Mesenchymal stem cell (in vitro differentiated cells and primary cell): Measurements from ENCODE around the gene RPSA.
A peak's percentile ranks its signal among the peaks of the same experiment; 100 is the strongest.

ENCODE experiments used
- DNase-seq: peaks from one replicate; pipeline ENCODE4 v3.0.0-alpha.2; 2013
- H2AFZ ChIP-seq: one replicate; pipeline ENCODE4 v1.6.1; 2013; ENCODE audit warnings: low read depth, mild to moderate bottlenecking, control low read depth, inconsistent platforms, low read length, moderate library complexity
- H2AK5ac ChIP-seq: 2 replicates; pipeline ENCODE4 v1.6.1; 2013; ENCODE audit warnings: low read length, moderate library complexity, mild to moderate bottlenecking, inconsistent platforms; ENCODE audit not compliant: severe bottlenecking
- H2BK120ac ChIP-seq: one replicate; pipeline ENCODE4 v1.6.1; 2013; ENCODE audit warnings: low read depth, mild to moderate bottlenecking, inconsistent platforms, low read length, moderate library complexity
- H2BK12ac ChIP-seq, 2 experiments: one replicate each; pipeline ENCODE4 v1.6.1; 2013; ENCODE audit warnings: inconsistent platforms in 2 of 2, low read length in 2 of 2, mild to moderate bottlenecking in 2 of 2, moderate library complexity in 2 of 2, control low read depth in 1 of 2
- H2BK15ac ChIP-seq: one replicate; pipeline ENCODE4 v1.6.1; 2013; ENCODE audit warnings: mild to moderate bottlenecking, low read depth, inconsistent platforms; ENCODE audit not compliant: poor library complexity, severe bottlenecking
- H2BK5ac ChIP-seq: 2 replicates; pipeline ENCODE4 v1.6.1; 2013; ENCODE audit warnings: low read depth, mild to moderate bottlenecking, low read length, control low read depth, inconsistent platforms; ENCODE audit not compliant: poor library complexity, severe bottlenecking
- H3K14ac ChIP-seq, 2 experiments: one replicate each; pipeline ENCODE4 v1.6.1; 2013; ENCODE audit warnings: inconsistent platforms in 2 of 2, low read length in 2 of 2, control low read depth in 1 of 2, mild to moderate bottlenecking in 1 of 2, moderate library complexity in 1 of 2
- H3K18ac ChIP-seq, 2 experiments: one replicate each; pipeline ENCODE4 v1.6.1; 2013; ENCODE audit warnings: inconsistent platforms in 2 of 2, low read length in 2 of 2, control low read depth in 1 of 2, low read depth in 1 of 2, mild to moderate bottlenecking in 1 of 2
- H3K23ac ChIP-seq, 2 experiments: one replicate each; pipeline ENCODE4 v1.6.1; 2013; ENCODE audit warnings: inconsistent platforms in 2 of 2, low read length in 2 of 2, mild to moderate bottlenecking in 2 of 2, moderate library complexity in 2 of 2, control low read depth in 1 of 2
- H3K27ac ChIP-seq: 2 replicates; pipeline ENCODE4 v1.5.1; 2013; ENCODE audit warnings: mild to moderate bottlenecking, moderate library complexity, low read length, control low read depth, inconsistent platforms; ENCODE audit not compliant: poor library complexity, severe bottlenecking
- H3K27me3 ChIP-seq, 2 experiments: 2 replicates each; pipeline versions ENCODE4 v1.6.1 to v1.7.0; 2013; ENCODE audit warnings: low read length in 2 of 2, mild to moderate bottlenecking in 2 of 2, moderate library complexity in 2 of 2, control low read depth in 1 of 2, inconsistent platforms in 1 of 2; ENCODE audit not compliant: control insufficient read depth in 1 of 2, insufficient read depth in 1 of 2
- H3K36me3 ChIP-seq, 2 experiments: 2 replicates each; pipeline versions ENCODE4 v1.6.1 to v1.7.0; 2013; ENCODE audit warnings: low read length in 2 of 2, control low read depth in 1 of 2, inconsistent platforms in 1 of 2, low read depth in 1 of 2, mild to moderate bottlenecking in 1 of 2; ENCODE audit not compliant: insufficient read depth in 2 of 2, control insufficient read depth in 1 of 2
- H3K4ac ChIP-seq, 2 experiments: one replicate each; pipeline ENCODE4 v1.6.1; 2013; ENCODE audit warnings: inconsistent platforms in 2 of 2, low read length in 2 of 2, mild to moderate bottlenecking in 2 of 2, moderate library complexity in 2 of 2, control low read depth in 1 of 2, low read depth in 1 of 2
- H3K4me1 ChIP-seq: 2 replicates; pipeline ENCODE4 v1.6.1; 2013; ENCODE audit warnings: low read depth, low read length, control low read depth; ENCODE audit not compliant: control insufficient read depth, insufficient read depth
- H3K4me2 ChIP-seq: 2 replicates; pipeline ENCODE4 v1.6.1; 2013; ENCODE audit warnings: low read length, mild to moderate bottlenecking, inconsistent platforms; ENCODE audit not compliant: poor library complexity, severe bottlenecking
- H3K4me3 ChIP-seq, 2 experiments: 2 replicates each; pipeline versions ENCODE4 v1.5.1 to v1.7.0; 2013; ENCODE audit warnings: low read length in 2 of 2, mild to moderate bottlenecking in 2 of 2, control low read depth in 1 of 2, low read depth in 1 of 2; ENCODE audit not compliant: insufficient read depth in 1 of 2
- H3K79me1 ChIP-seq: replicated peaks from 2 replicates; pipeline ENCODE4 v1.6.1; 2013; ENCODE audit warnings: mild to moderate bottlenecking, control low read depth, low read length, inconsistent platforms; ENCODE audit not compliant: poor library complexity, severe bottlenecking
- H3K9ac ChIP-seq: 2 replicates; pipeline ENCODE4 v1.7.0; 2013; ENCODE audit warnings: mild to moderate bottlenecking, low read length, moderate library complexity
- H3K9me3 ChIP-seq: 2 replicates; pipeline ENCODE4 v1.7.0; 2013; ENCODE audit warnings: mild to moderate bottlenecking, low read length; ENCODE audit not compliant: control insufficient read depth
- H4K8ac ChIP-seq: one replicate; pipeline ENCODE4 v1.6.1; 2013; ENCODE audit warnings: inconsistent platforms, mild to moderate bottlenecking, low read length, moderate library complexity
- H4K91ac ChIP-seq: one replicate; pipeline ENCODE4 v1.6.1; 2013; ENCODE audit warnings: mild to moderate bottlenecking, low read length, inconsistent platforms
- WGBS: methylation state at CpG from one replicate; pipeline ENCODE4 v1.1.7; 2013; ENCODE audit warnings: mixed read lengths; 5-methylcytosine and 5-hydroxymethylcytosine counted together

Gene RPSA

DNA sequence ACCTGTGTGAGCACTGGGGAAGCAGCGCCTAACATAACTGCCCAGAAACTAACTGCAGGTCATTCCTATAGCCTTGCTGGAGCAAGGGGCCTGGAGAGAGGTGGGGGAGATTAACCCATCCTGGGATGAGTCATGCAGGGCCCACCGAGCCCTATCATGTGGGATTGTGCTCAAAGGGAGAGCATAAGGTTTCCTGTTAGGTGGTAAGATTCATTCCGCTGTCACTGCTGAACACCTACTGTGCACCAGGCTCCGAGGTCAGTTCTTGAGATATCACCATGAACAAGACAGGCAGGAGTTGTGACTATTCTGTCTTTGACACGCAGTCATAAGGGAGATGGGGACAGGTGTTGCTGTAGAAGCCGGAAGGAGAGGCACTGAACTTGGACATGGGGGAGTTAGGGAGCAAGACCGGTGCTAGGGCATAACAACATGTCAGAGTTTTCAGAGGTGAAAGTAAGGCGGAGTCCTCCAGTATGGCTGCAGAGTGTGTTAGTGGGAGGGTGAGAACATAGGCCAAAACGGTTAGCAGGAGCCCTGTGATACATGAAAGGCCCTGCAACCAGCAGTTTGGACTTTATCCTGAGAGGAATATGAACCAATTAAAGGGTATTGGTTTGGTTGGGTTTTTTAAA is 20.9 kb upstream of the RPSA start:
- Histone ChIP-seq H3K36me3 (peaks cover 3 to 17% of the 10 kb centered on the region in 2 experiments), H4K8ac (no peak overlapping the region), H2BK15ac (no peak overlapping the region), H4K91ac (no peak overlapping the region), H3K27me3 (no peaks in the 10 kb centered on the region), H3K18ac (no peak overlapping the region), H3K9me3 (no peaks in the 10 kb centered on the region), H2BK120ac (no peak overlapping the region), H3K4me1 (peaks cover 13% of the 10 kb centered on the region), H3K14ac (no peak overlapping the region), H3K4me2 (no peak overlapping the region), H3K4ac (no peak overlapping the region), H3K23ac (peak overlapping the region in 1 of 2 experiments; percentile 41), H2AFZ (no peak overlapping the region), H3K27ac (no peak overlapping the region), H3K4me3 (no peak overlapping the region), H3K9ac (no peak overlapping the region), H2AK5ac (no peak overlapping the region), H3K79me1 (peaks cover 12% of the 10 kb centered on the region), H2BK12ac (no peak overlapping the region), H2BK5ac (no peak overlapping the region)
- peak; percentile 12 for DNase-seq
- 67% methylated on average over 9 of the region's 9 CpGs for WGBS

- WGBS = 79% methylated on average over 5 of the region's 5 CpGs
- Histone ChIP-seq H3K4me2 (no peak overlapping the region), H3K18ac (no peak overlapping the region), H4K8ac (no peak overlapping the region), H3K4ac (no peak overlapping the region), H4K91ac (no peak overlapping the region), H3K27ac (no peak overlapping the region), H3K4me3 (no peak overlapping the region), H2AFZ (no peak overlapping the region), H3K79me1 (peaks cover 18% of the 10 kb centered on the region), H3K9me3 (no peaks in the 10 kb centered on the region), H3K9ac (no peak overlapping the region), H3K36me3 (peaks cover 5 to 24% of the 10 kb centered on the region in 2 experiments), H3K14ac (no peak overlapping the region), H2BK15ac (no peak overlapping the region), H3K23ac (no peak overlapping the region), H2BK5ac (no peak overlapping the region), H2BK12ac (no peak overlapping the region), H3K4me1 (peaks cover 13% of the 10 kb centered on the region), H2AK5ac (no peak overlapping the region), H3K27me3 (no peaks in the 10 kb centered on the region), H2BK120ac (no peak overlapping the region)
- DNase-seq = no peak
Observed at GRCh38 chr3:39386318-39386717, 20.2 kb upstream of the RPSA start.

GRCh38 chr3:39387411-39387975 is 19.0 kb upstream of the RPSA start:
- Histone ChIP-seq H3K36me3 (peaks cover 11 to 35% of the 10 kb centered on the region in 2 experiments), H3K4me2 (no peak overlapping the region), H3K9me3 (no peaks in the 10 kb centered on the region), H2AK5ac (no peak overlapping the region), H2BK120ac (no peak overlapping the region), H2BK15ac (peak overlapping the region; percentile 62), H3K18ac (no peak overlapping the region), H3K23ac (no peak overlapping the region), H3K14ac (no peak overlapping the region), H3K4ac (no peak overlapping the region), H3K4me1 (peaks cover 13% of the 10 kb centered on the region), H2BK12ac (no peak overlapping the region), H4K91ac (no peak overlapping the region), H3K9ac (no peak overlapping the region), H3K27me3 (no peaks in the 10 kb centered on the region), H3K27ac (no peak overlapping the region), H4K8ac (no peak overlapping the region), H3K79me1 (peaks cover 24% of the 10 kb centered on the region), H3K4me3 (no peak overlapping the region), H2AFZ (no peak overlapping the region), H2BK5ac (no peak overlapping the region)
- no peak for DNase-seq
- WGBS = 98% methylated on average over 1 of the region's 1 CpG

GRCh38 chr3:39388153-39388552 is 18.4 kb upstream of the RPSA start:
- peaks cover 18 to 40% of the 10 kb centered on the region in 2 experiments for H3K36me3 ChIP-seq
- H2BK12ac ChIP-seq = no peak overlapping the region
- H2AFZ ChIP-seq = no peak overlapping the region
- no peak overlapping the region for H2BK15ac ChIP-seq
- no peak overlapping the region for H3K4me3 ChIP-seq
- DNase-seq = no peak
- H3K4ac ChIP-seq = no peak overlapping the region
- WGBS = 100% methylated on average over 2 of the region's 2 CpGs
- H3K27me3 ChIP-seq = no peaks in the 10 kb centered on the region
- H3K9ac ChIP-seq = no peak overlapping the region
- H3K9me3 ChIP-seq = no peaks in the 10 kb centered on the region
- no peak overlapping the region for H3K4me2 ChIP-seq
- no peak overlapping the region for H3K23ac ChIP-seq
- H2BK120ac ChIP-seq = no peak overlapping the region
- no peak overlapping the region for H2BK5ac ChIP-seq
- H3K18ac ChIP-seq = no peak overlapping the region
- no peak overlapping the region for H2AK5ac ChIP-seq
- H4K91ac ChIP-seq = no peak overlapping the region
- no peak overlapping the region for H3K14ac ChIP-seq
- no peak overlapping the region for H3K27ac ChIP-seq
- H3K79me1 ChIP-seq = peaks cover 29% of the 10 kb centered on the region
- H4K8ac ChIP-seq = no peak overlapping the region
- peaks cover 12% of the 10 kb centered on the region for H3K4me1 ChIP-seq
